Measurements from ENCODE around the gene PRDM12. TPM values are rescaled to one million over a fixed set of nuclear protein-coding genes. Genes with fewer than 3 reads are reported as not detected.

PRDM12 gene
- total RNA-seq, 4 donors from 2014 or later, result 0.21 TPM; not detected in 3

DNA sequence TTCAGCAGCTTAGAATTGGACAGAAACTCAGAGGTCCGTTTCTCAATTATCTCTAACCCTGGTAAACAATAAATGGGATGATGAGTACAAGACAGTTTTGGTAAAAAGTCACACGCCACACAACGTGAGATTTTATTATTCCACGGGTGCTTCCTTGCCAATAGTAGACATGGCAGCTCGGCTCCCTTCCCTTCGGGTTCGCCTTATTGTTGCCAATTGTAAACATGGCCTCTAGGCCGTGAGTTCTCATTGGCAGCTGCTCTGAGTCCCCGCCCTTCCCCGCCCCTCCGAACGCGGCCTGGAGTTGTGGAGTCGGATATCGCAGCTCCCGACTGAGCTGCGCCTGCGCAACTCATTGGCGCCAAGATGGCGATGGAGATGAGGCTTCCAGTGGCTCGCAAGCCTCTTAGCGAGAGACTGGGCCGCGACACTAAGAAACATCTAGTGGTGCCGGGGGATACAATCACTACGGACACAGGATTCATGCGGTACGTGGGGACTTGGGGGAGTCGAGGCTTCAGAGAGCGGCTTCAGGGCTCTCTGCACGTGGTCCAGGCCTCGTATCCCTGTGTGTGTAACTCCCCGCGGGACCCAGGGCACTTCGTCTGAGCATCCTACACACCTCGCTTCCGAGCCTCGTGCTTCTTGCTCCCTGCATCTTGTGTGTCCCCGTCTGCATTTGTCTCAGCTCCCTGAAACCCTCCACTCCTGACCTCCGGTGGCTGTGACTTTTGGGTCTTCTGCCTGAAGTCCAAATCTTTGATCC, 29.2 kb downstream of the PRDM12 start, which contains the start of gene EXOSC2:
Gene EXOSC2, plus strand, starts transcription at position 355 of the 766 bp plus-strand sequence. Its CDS starts 12 bp downstream, at position 367.
- WGBS, 2 donors, result 0% methylated on average over 32 to 38 of the region's 40 CpGs
- peak within 1 kb of the TSS; percentile 74 for H3K4me3 ChIP-seq (ENCODE audit: low read depth, poor library complexity, severe bottlenecking)
- TF ChIP-seq, protein P1, sequence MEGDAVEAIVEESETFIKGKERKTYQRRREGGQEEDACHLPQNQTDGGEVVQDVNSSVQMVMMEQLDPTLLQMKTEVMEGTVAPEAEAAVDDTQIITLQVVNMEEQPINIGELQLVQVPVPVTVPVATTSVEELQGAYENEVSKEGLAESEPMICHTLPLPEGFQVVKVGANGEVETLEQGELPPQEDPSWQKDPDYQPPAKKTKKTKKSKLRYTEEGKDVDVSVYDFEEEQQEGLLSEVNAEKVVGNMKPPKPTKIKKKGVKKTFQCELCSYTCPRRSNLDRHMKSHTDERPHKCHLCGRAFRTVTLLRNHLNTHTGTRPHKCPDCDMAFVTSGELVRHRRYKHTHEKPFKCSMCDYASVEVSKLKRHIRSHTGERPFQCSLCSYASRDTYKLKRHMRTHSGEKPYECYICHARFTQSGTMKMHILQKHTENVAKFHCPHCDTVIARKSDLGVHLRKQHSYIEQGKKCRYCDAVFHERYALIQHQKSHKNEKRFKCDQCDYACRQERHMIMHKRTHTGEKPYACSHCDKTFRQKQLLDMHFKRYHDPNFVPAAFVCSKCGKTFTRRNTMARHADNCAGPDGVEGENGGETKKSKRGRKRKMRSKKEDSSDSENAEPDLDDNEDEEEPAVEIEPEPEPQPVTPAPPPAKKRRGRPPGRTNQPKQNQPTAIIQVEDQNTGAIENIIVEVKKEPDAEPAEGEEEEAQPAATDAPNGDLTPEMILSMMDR (IDR thresholded peaks at IDR 0.05), result no peak
- peak in 1 of 2 donors; percentile 42 for TF ChIP-seq POLR2A (IDR thresholded peaks at IDR 0.05)
- peak; percentile 99 to 100 for DNase-seq (ENCODE audit: low spot score in 2 of 2)
- intact Hi-C loops (cut with DNase I; ENCODE audit: low total_unique reads), result no loop called here

DNA sequence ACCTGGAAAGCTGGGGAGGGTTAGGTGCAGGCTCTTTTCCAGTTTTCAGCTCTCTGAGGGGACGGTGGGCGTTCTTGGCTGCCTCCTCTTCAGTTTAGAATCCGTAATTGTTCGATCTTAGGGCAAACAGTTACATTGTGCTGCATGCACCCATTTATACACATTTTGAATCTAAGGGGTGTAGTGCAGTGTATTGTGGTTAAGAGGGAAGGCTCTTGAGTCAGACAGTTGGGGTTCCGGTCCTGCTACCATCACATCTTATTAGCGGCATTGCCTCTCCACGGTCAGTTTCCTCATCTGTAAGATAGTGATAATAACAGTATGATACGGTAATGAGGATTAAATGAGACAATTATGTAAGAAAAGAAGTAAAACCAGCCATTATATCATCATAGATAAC, 29.8 kb downstream of the PRDM12 start:
- DNase-seq (ENCODE audit: low spot score in 2 of 2), result no peak
- H3K4me3 ChIP-seq (ENCODE audit: low read depth, poor library complexity, severe bottlenecking), result peak overlapping the region; percentile 74
- TF ChIP-seq, protein P1 (IDR thresholded peaks at IDR 0.05), result no peak
- no peak for TF ChIP-seq POLR2A (IDR thresholded peaks at IDR 0.05)
- intact Hi-C loops (cut with DNase I; ENCODE audit: low total_unique reads), result no loop called here
- WGBS, 2 donors, result 1% methylated on average over 8 of the region's 8 CpGs

DNA sequence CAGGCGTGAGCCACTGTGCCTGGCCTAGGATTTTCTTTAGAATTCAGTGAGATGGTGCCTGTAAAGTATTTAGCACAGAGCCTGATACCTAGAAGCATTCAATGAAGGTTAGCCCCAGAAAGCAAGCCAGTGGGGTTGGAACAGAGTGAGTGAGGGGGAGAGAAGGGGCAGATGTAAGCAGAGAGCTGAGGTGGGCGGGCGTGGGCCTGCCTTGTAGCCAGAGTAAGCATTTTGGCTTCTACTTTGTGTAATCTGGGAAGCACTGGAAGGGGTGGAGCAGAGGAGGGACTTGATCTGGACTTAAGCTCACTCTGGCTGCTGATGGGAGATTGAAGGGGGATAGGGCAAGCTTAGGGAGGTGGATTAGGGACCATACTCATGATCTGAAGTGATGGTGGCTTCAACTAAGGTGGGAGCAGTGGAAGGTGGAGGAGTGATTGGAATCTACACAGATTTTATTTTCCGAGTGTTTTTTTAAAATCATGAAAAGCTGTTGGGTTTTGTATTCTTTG, 31.8 kb downstream of the PRDM12 start:
- 81 to 93% methylated on average over 4 of the region's 4 CpGs for WGBS, 2 donors
- intact Hi-C loops (cut with DNase I; ENCODE audit: low total_unique reads), result no loop called here
- TF ChIP-seq POLR2A (IDR thresholded peaks at IDR 0.05), result no peak
- TF ChIP-seq, protein P1 (IDR thresholded peaks at IDR 0.05), result no peak
- no peak for DNase-seq (ENCODE audit: low spot score in 2 of 2)
- no peak overlapping the region for H3K4me3 ChIP-seq (ENCODE audit: low read depth, poor library complexity, severe bottlenecking)

GRCh38 chr9:130696996-130697395, 32.6 kb downstream of the PRDM12 start:
- intact Hi-C loops (cut with DNase I; ENCODE audit: low total_unique reads), result no loop called here
- no peak overlapping the region for H3K4me3 ChIP-seq (ENCODE audit: low read depth, poor library complexity, severe bottlenecking)
- no peak for DNase-seq (ENCODE audit: low spot score in 2 of 2)
- no peak for TF ChIP-seq POLR2A (IDR thresholded peaks at IDR 0.05)
- TF ChIP-seq, protein P1 (IDR thresholded peaks at IDR 0.05), result no peak
- WGBS, 2 donors, result 86 to 89% methylated on average over 8 of the region's 8 CpGs

- H3K4me3 ChIP-seq (ENCODE audit: low read depth, poor library complexity, severe bottlenecking), result no peak overlapping the region
- TF ChIP-seq POLR2A (IDR thresholded peaks at IDR 0.05), result no peak
- TF ChIP-seq, protein P1 (IDR thresholded peaks at IDR 0.05), result no peak
- intact Hi-C loops (cut with DNase I; ENCODE audit: low total_unique reads), result no loop called here
- no peak for DNase-seq (ENCODE audit: low spot score in 2 of 2)
- 74 to 78% methylated on average over 3 of the region's 3 CpGs for WGBS, 2 donors
Measured at GRCh38 chr9:130698514-130698913, 34.1 kb downstream of the PRDM12 start.
